Measurements from ENCODE around the gene PRDX3. TPM values are rescaled to one million over a fixed set of nuclear protein-coding genes. Genes with fewer than 3 reads are reported as not detected.

PRDX3 gene
- total RNA-seq, 1 experiment from 2014 or later, result 167 TPM

GRCh38 chr10:119227825-119228224, 49.2 kb upstream of the PRDX3 start:
- no peak for TF ChIP-seq ZNF263 (CRISPR knock-in tag; IDR thresholded peaks at IDR 0.05; ENCODE audit: low read depth)
- no peak for TF ChIP-seq MXD4 (CRISPR knock-in tag; IDR thresholded peaks at IDR 0.05; ENCODE audit: borderline replicate concordance)
- no peak for TF ChIP-seq SMAD4 (CRISPR knock-in tag; IDR thresholded peaks at IDR 0.05)
- TF ChIP-seq JAZF1 (CRISPR knock-in tag; IDR thresholded peaks at IDR 0.05), result no peak
- TF ChIP-seq ELF4 (CRISPR knock-in tag; IDR thresholded peaks at IDR 0.05; ENCODE audit: low read depth), result no peak
- no peak for TF ChIP-seq RELA (CRISPR knock-in tag; IDR thresholded peaks at IDR 0.05; ENCODE audit: borderline replicate concordance)
- TF ChIP-seq GRHL2 (CRISPR knock-in tag; IDR thresholded peaks at IDR 0.05; ENCODE audit: insufficient replicate concordance, severe bottlenecking), result no peak
- TF ChIP-seq HMGXB4 (CRISPR knock-in tag; IDR thresholded peaks at IDR 0.05), result no peak
- TF ChIP-seq CTCF (IDR thresholded peaks at IDR 0.05), result no peak
- no peak for TF ChIP-seq ATF1 (CRISPR knock-in tag; IDR thresholded peaks at IDR 0.05)
- no peak for TF ChIP-seq TCF7 (CRISPR knock-in tag; IDR thresholded peaks at IDR 0.05; ENCODE audit: low read depth)
- TF ChIP-seq ZNF396 (CRISPR knock-in tag; IDR thresholded peaks at IDR 0.05; ENCODE audit: borderline replicate concordance), result no peak
- TF ChIP-seq SP1 (CRISPR knock-in tag; conservative IDR thresholded peaks at IDR 0.05), result no peak
- TF ChIP-seq ATF6 (CRISPR knock-in tag; IDR thresholded peaks at IDR 0.05), result no peak
- TF ChIP-seq FOXP1 (CRISPR knock-in tag; IDR thresholded peaks at IDR 0.05; ENCODE audit: borderline replicate concordance), result no peak
- TF ChIP-seq EMX1 (CRISPR knock-in tag; IDR thresholded peaks at IDR 0.05), result no peak
- TF ChIP-seq FOXP4 (CRISPR knock-in tag; IDR thresholded peaks at IDR 0.05), result no peak
- TF ChIP-seq ZNF416 (CRISPR knock-in tag; IDR thresholded peaks at IDR 0.05), result no peak
- TF ChIP-seq E2F5 (CRISPR knock-in tag; IDR thresholded peaks at IDR 0.05), result no peak
- H3K27ac Mint-ChIP-seq, result no peak overlapping the region
- peaks cover 18% of the 10 kb centered on the region for H3K9me3 Mint-ChIP-seq
- H3K4me3 Mint-ChIP-seq, result no peak overlapping the region
- ATAC-seq (no peak), DNase-seq (ENCODE audit: low spot score) (no peak)
- H3K36me3 Mint-ChIP-seq, result peaks cover 7% of the 10 kb centered on the region
- no peaks in the 10 kb centered on the region for H3K27me3 Mint-ChIP-seq (ENCODE audit: low read depth)
- CTCF ChIA-PET, result no interaction called here
- 0 out of 2 replicates have a peak, but pooled peaks cover under 1% of the 10 kb centered on the region for H3K4me1 Mint-ChIP-seq
- POLR2A ChIA-PET, result no interaction called here
